Measurements from ENCODE around the gene HEXB.

Gene HEXB

DNA sequence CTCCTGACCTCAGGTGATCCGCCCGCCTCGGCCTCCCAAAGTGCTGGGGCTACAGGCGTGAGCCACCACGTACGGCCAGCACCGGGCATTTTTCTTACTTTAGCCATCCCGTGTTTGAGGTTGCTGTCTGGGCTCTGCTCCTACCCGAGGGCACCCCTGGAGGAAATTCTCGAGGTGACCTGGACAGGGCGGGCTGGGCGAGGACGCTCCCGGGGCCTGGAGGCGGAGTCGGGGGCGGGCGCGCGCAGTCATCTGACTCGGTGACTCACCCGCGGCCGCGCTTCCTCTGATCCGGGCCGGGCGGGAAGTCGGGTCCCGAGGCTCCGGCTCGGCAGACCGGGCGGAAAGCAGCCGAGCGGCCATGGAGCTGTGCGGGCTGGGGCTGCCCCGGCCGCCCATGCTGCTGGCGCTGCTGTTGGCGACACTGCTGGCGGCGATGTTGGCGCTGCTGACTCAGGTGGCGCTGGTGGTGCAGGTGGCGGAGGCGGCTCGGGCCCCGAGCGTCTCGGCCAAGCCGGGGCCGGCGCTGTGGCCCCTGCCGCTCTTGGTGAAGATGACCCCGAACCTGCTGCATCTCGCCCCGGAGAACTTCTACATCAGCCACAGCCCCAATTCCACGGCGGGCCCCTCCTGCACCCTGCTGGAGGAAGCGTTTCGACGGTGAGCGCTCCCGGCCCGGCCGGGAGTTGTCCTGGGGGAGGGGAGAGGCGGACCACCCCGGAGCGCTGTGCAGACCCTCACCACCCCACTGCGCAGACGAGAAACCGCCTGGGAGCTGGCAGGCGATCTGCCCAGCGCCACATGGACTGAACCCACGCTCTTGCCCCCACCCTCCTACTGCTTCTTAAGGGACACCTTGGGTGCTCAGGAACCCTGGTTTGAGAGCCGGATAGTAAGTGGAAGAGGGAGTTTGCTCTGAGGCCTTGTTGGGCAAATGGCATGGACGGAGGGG is at the start of gene HEXB:
TSS of gene HEXB (plus strand) at position 334 of the 952 bp plus-strand sequence. CDS start at position 362, 28 bp downstream.
- no peak within 1 kb of the TSS for H2AFZ ChIP-seq (ENCODE audit: low read length)
- H3F3A ChIP-seq (ENCODE audit: insufficient read depth, low read length) = no peaks in the 10 kb centered on the region
- H3K79me2 ChIP-seq (ENCODE audit: insufficient read depth, low read length) = no peaks in the 10 kb centered on the region
- peak within 1 kb of the TSS; percentile 87 for H3K4me2 ChIP-seq (ENCODE audit: low read length)
- no peaks in the 10 kb centered on the region for H4K20me1 ChIP-seq (ENCODE audit: insufficient read depth, low read length)
- H3K36me3 ChIP-seq (ENCODE audit: insufficient read depth, low read length) = peaks cover 12% of the 10 kb centered on the region; the same call in 1 of the 2 replicates
- H3K27me3 ChIP-seq (ENCODE audit: insufficient read depth, low read length) = no peaks in the 10 kb centered on the region
- no peaks in the 10 kb centered on the region for H3K9me3 ChIP-seq (ENCODE audit: low read length)
- H3K4me3 ChIP-seq (ENCODE audit: low read depth, low read length, poor library complexity, severe bottlenecking) = peak within 1 kb of the TSS; percentile 81
- H3K4me1 ChIP-seq (ENCODE audit: insufficient read depth, low read length, severe bottlenecking) = peaks cover 34% of the 10 kb centered on the region
- no peaks in the 10 kb centered on the region for H3K9me2 ChIP-seq (ENCODE audit: low read depth, low read length)
- peak within 1 kb of the TSS; percentile 47 for H3K27ac ChIP-seq (ENCODE audit: low read depth, low read length, poor library complexity, severe bottlenecking)
- peak within 1 kb of the TSS; percentile 77 for H3K9ac ChIP-seq (ENCODE audit: low read length)
- TF ChIP-seq EZH2 (IDR thresholded peaks at IDR 0.05; ENCODE audit: borderline replicate concordance, low read length) = no peak
- peak; percentile 25 for TF ChIP-seq CTCF (IDR thresholded peaks at IDR 0.05; ENCODE audit: low read length)

DNA sequence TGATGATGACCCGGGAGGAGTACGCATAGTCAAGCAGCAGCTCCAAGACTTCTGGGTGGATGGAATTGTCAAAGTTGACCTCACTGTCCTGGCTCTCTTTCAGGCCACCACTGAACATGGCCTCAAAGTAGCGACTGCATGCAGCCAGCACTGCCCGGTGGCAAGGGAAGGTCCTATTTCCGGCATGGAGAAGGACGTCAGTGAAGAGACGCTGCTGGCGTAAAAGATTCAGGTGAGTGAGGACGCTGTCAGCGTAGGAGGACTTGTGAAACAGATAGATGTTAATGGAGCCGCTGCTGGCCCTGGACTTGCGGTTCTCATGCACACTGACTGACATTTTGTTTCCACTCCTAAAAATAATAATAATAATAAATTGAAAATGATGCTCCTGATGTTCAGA is 48.9 kb upstream of the HEXB start:
- H3K9ac ChIP-seq (ENCODE audit: low read length) = no peak overlapping the region
- no peak overlapping the region for H3K4me3 ChIP-seq (ENCODE audit: low read depth, low read length, poor library complexity, severe bottlenecking)
- no peaks in the 10 kb centered on the region for H3K36me3 ChIP-seq (ENCODE audit: insufficient read depth, low read length)
- no peaks in the 10 kb centered on the region for H3F3A ChIP-seq (ENCODE audit: insufficient read depth, low read length)
- no peak overlapping the region for H2AFZ ChIP-seq (ENCODE audit: low read length)
- no peaks in the 10 kb centered on the region for H4K20me1 ChIP-seq (ENCODE audit: insufficient read depth, low read length)
- no peak overlapping the region for H3K4me2 ChIP-seq (ENCODE audit: low read length)
- peaks cover 12% of the 10 kb centered on the region for H3K4me1 ChIP-seq (ENCODE audit: insufficient read depth, low read length, severe bottlenecking)
- H3K9me3 ChIP-seq (ENCODE audit: low read length) = no peaks in the 10 kb centered on the region
- H3K9me2 ChIP-seq (ENCODE audit: low read depth, low read length) = no peaks in the 10 kb centered on the region
- no peaks in the 10 kb centered on the region for H3K27me3 ChIP-seq (ENCODE audit: insufficient read depth, low read length)
- no peak overlapping the region for H3K27ac ChIP-seq (ENCODE audit: low read depth, low read length, poor library complexity, severe bottlenecking)
- H3K79me2 ChIP-seq (ENCODE audit: insufficient read depth, low read length) = no peaks in the 10 kb centered on the region
- TF ChIP-seq EZH2 (IDR thresholded peaks at IDR 0.05; ENCODE audit: borderline replicate concordance, low read length) = no peak
- no peak for TF ChIP-seq CTCF (IDR thresholded peaks at IDR 0.05; ENCODE audit: low read length)

DNA sequence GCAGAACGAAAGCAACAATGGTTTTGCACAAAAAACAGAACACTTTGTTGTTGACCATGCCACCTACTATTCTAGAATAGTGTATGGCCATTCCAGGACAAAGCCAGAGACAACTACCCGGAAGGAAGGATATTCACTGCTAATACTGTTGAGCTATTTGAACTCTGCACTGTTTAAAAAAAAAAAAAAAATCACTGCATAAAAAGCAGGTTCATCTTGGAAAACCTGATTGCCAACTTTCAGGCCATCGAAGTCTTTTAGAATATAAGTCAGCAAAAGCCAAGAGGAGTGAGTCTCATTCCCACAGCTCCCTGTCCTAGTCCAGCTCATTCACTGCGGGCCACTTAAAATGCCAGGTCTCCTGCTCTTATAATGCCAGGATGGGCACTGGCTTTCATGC is 48.5 kb upstream of the HEXB start:
- Histone ChIP-seq H3K9me3 (ENCODE audit: low read length) (no peaks in the 10 kb centered on the region), H3K27me3 (ENCODE audit: insufficient read depth, low read length) (no peaks in the 10 kb centered on the region), H3K79me2 (ENCODE audit: insufficient read depth, low read length) (no peaks in the 10 kb centered on the region), H3K9ac (ENCODE audit: low read length) (no peak overlapping the region), H3K4me1 (ENCODE audit: insufficient read depth, low read length, severe bottlenecking) (peaks cover 8% of the 10 kb centered on the region), H3K9me2 (ENCODE audit: low read depth, low read length) (no peaks in the 10 kb centered on the region), H2AFZ (ENCODE audit: low read length) (no peak overlapping the region), H3K27ac (ENCODE audit: low read depth, low read length, poor library complexity, severe bottlenecking) (no peak overlapping the region), H3K36me3 (ENCODE audit: insufficient read depth, low read length) (no peaks in the 10 kb centered on the region), H3F3A (ENCODE audit: insufficient read depth, low read length) (no peaks in the 10 kb centered on the region), H4K20me1 (ENCODE audit: insufficient read depth, low read length) (no peaks in the 10 kb centered on the region), H3K4me3 (ENCODE audit: low read depth, low read length, poor library complexity, severe bottlenecking) (no peak overlapping the region), H3K4me2 (ENCODE audit: low read length) (no peak overlapping the region)
- no peak for TF ChIP-seq EZH2 (IDR thresholded peaks at IDR 0.05; ENCODE audit: borderline replicate concordance, low read length)
- TF ChIP-seq CTCF (IDR thresholded peaks at IDR 0.05; ENCODE audit: low read length) = no peak

Data from OCI-LY1 (cell line).